ENCODE data around the gene BPIFA3.

Gene BPIFA3

GRCh38 chr20:33261465-33261864, 44.3 kb downstream of the BPIFA3 start:
- DNase-seq (ENCODE audit: low read depth in 3 of 3) = no peak

- no peak for DNase-seq (ENCODE audit: low read depth in 3 of 3)
Observed at GRCh38 chr20:33262658-33263065, 45.5 kb downstream of the BPIFA3 start.

GRCh38 chr20:33263784-33264183, 46.6 kb downstream of the BPIFA3 start:
- no peak for DNase-seq (ENCODE audit: low read depth in 3 of 3)

GRCh38 chr20:33267701-33268100, 50.5 kb downstream of the BPIFA3 start:
- no peak for DNase-seq (ENCODE audit: low read depth in 3 of 3)

GRCh38 chr20:33272155-33272873, 55.2 kb downstream of the BPIFA3 start:
- no peak for DNase-seq (ENCODE audit: low read depth in 3 of 3)

- no peak for DNase-seq (ENCODE audit: low read depth in 3 of 3)
Observed at GRCh38 chr20:33273117-33273851, 56.1 kb downstream of the BPIFA3 start.

- no peak for DNase-seq (ENCODE audit: low read depth in 3 of 3)
Observed at GRCh38 chr20:33275215-33275614, 58.1 kb downstream of the BPIFA3 start.

- DNase-seq (ENCODE audit: low read depth in 3 of 3) = no peak
Observed at GRCh38 chr20:33275871-33276270, 58.7 kb downstream of the BPIFA3 start.

- DNase-seq (ENCODE audit: low read depth in 3 of 3) = no peak
Observed at GRCh38 chr20:33276303-33277113, 59.4 kb downstream of the BPIFA3 start.
